SK-N-SH (cell line): ENCODE measurements around the gene ANKRD11. TPM values are rescaled to one million over a fixed set of nuclear protein-coding genes. Genes with fewer than 3 reads are reported as not detected.
A peak's percentile ranks its signal among the peaks of the same experiment; 100 is the strongest.

Experiments
- CTCF ChIA-PET: fragments of 300-600, 350-600 bp; formaldehyde crosslinking; extraction: SDS; loops from one replicate; lab custom pipeline; 2021; lab: Yijun Ruan, JAX
- POLR2A ChIA-PET: fragments of 350-600 bp; sonication (Branson Sonifier 250); formaldehyde crosslinking; extraction: SDS; loops from one replicate; lab custom pipeline; 2020; ENCODE audit warnings: antibody characterized with exemption, inconsistent platforms; lab: Yijun Ruan, JAX
- DNase-seq: peaks from one replicate; pipeline ENCODE4 v3.0.0; 2012
- H2AFZ ChIP-seq: fragments of 200-600 bp; sonication (generic); 2 replicates; pipeline ENCODE4 v1.8.1; 2016; ENCODE audit warnings: antibody characterized with exemption, mild to moderate bottlenecking, low read depth
- H3F3A ChIP-seq: fragments of 200-600 bp; sonication (generic); replicated peaks from 2 replicates; pipeline ENCODE3; 2016; ENCODE audit warnings: antibody characterized with exemption, mild to moderate bottlenecking; ENCODE audit not compliant: insufficient read depth
- H3K27ac ChIP-seq, 2 experiments: fragments of 200-500 bp in 1 of 2; fragments of 200-600 bp in 1 of 2; sonication (Bioruptor generic) in 1 of 2; sonication (generic), shearing (Covaris generic) in 1 of 2; 2 replicates each; pipeline versions ENCODE4 v1.5.1 to v1.6.1; 2014 to 2016; ENCODE audit warnings: low read depth in 2 of 2, inconsistent platforms in 1 of 2, low read length in 1 of 2, mild to moderate bottlenecking in 1 of 2, mixed read lengths in 1 of 2
- H3K27me3 ChIP-seq: fragments of 200-600 bp; sonication (generic), shearing (Covaris generic); 2 replicates; pipeline ENCODE4 v1.6.1; 2016; ENCODE audit warnings: mixed run types; ENCODE audit not compliant: insufficient read depth
- H3K36me3 ChIP-seq, 2 experiments: fragments of 200-500 bp in 1 of 2; fragments of 200-600 bp in 1 of 2; sonication (Bioruptor generic) in 1 of 2; sonication (generic) in 1 of 2; replicated peaks in 1 of 2; 2 replicates each; pipeline versions ENCODE3 to v1.5.1; 2014 to 2016; ENCODE audit warnings: low read length in 1 of 2, mild to moderate bottlenecking in 1 of 2; ENCODE audit not compliant: insufficient read depth in 2 of 2, control insufficient read depth in 1 of 2
- H3K4me1 ChIP-seq, 2 experiments: fragments of 200-500 bp in 1 of 2; fragments of 200-600 bp in 1 of 2; sonication (Bioruptor generic) in 1 of 2; sonication (generic), shearing (Covaris generic) in 1 of 2; 2 replicates each; pipeline versions ENCODE4 v1.5.1 to v1.6.1; 2014 to 2016; ENCODE audit warnings: low read depth in 1 of 2, low read length in 1 of 2, mixed run types in 1 of 2; ENCODE audit not compliant: insufficient read depth in 2 of 2, control insufficient read depth in 1 of 2
- H3K4me2 ChIP-seq: fragments of 200-600 bp; sonication (generic), shearing (Covaris generic); 2 replicates; pipeline ENCODE4 v1.6.1; 2017; ENCODE audit warnings: mixed run types
- H3K4me3 ChIP-seq, 2 experiments: fragments of 200-500 bp in 1 of 2; fragments of 200-600 bp in 1 of 2; sonication (Bioruptor generic) in 1 of 2; sonication (generic), shearing (Covaris generic) in 1 of 2; 2 replicates each; pipeline versions ENCODE4 v1.5.1 to v1.8.1; 2014 to 2016; ENCODE audit warnings: low read depth in 2 of 2, inconsistent platforms in 1 of 2, low read length in 1 of 2, mild to moderate bottlenecking in 1 of 2, mixed read lengths in 1 of 2, moderate library complexity in 1 of 2
- H3K79me2 ChIP-seq: fragments of 200-600 bp; sonication (generic); 2 replicates; pipeline ENCODE4 v1.8.1; 2017; ENCODE audit warnings: mild to moderate bottlenecking; ENCODE audit not compliant: insufficient read depth
- H3K9ac ChIP-seq: fragments of 200-600 bp; sonication (generic); 2 replicates; pipeline ENCODE4 v1.6.1; 2017; ENCODE audit warnings: mixed run types
- H3K9me2 ChIP-seq: fragments of 200-600 bp; sonication (generic); 2 replicates; pipeline ENCODE4 v1.6.1; 2017; ENCODE audit warnings: mixed run types
- H3K9me3 ChIP-seq: fragments of 200-600 bp; sonication (generic); 2 replicates; pipeline ENCODE4 v1.6.1; 2017; ENCODE audit warnings: mixed run types, mild to moderate bottlenecking, moderate library complexity
- H4K20me1 ChIP-seq: fragments of 200-600 bp; sonication (generic); 2 replicates; pipeline ENCODE4 v1.6.1; 2017; ENCODE audit warnings: mild to moderate bottlenecking, mixed run types; ENCODE audit not compliant: insufficient read depth
- CTCF ChIP-seq: fragments of 200-600 bp; sonication (generic); IDR thresholded peaks from 2 replicates; pipeline ENCODE4 v1.6.1; 2017; ENCODE audit warnings: antibody characterized with exemption, mild to moderate bottlenecking, moderate library complexity
- FOSL2 ChIP-seq: IDR thresholded peaks from 2 replicates; pipeline ENCODE4 v1.4.0; 2012; ENCODE audit warnings: low read depth, mild to moderate bottlenecking, moderate library complexity, borderline replicate concordance
- FOXM1 ChIP-seq: IDR thresholded peaks from 2 replicates; pipeline ENCODE4 v1.4.0; 2012; ENCODE audit warnings: low read depth, mild to moderate bottlenecking
- GABPA ChIP-seq: IDR thresholded peaks from 2 replicates; pipeline ENCODE4 v1.4.0; 2012; ENCODE audit warnings: low read depth, mild to moderate bottlenecking
- MAX ChIP-seq: IDR thresholded peaks from 2 replicates; pipeline ENCODE4 v1.4.0; 2012; ENCODE audit warnings: low read depth
- MEF2A ChIP-seq: IDR thresholded peaks from 2 replicates; pipeline ENCODE4 v1.4.0; 2012; ENCODE audit warnings: low read depth, borderline replicate concordance
- NRF1 ChIP-seq: IDR thresholded peaks from 2 replicates; pipeline ENCODE4 v1.6.1; 2012; ENCODE audit warnings: low read depth, mild to moderate bottlenecking, low read length
- POLR2AphosphoS5 ChIP-seq: IDR thresholded peaks from 2 replicates; pipeline ENCODE4 v1.6.1; 2012; ENCODE audit warnings: low read depth, low read length
- RAD21 ChIP-seq: IDR thresholded peaks from 2 replicates; pipeline ENCODE4 v1.6.1; 2012; ENCODE audit warnings: mild to moderate bottlenecking, low read length
- RCOR1 ChIP-seq: fragments of 150-350 bp; IDR thresholded peaks from 2 replicates; pipeline ENCODE4 v1.6.1; 2017; ENCODE audit warnings: antibody characterized with exemption, low read length
- REST ChIP-seq: IDR thresholded peaks from 2 replicates; pipeline ENCODE4 v1.6.1; 2012; ENCODE audit warnings: mild to moderate bottlenecking, low read depth, low read length, moderate library complexity
- SMC3 ChIP-seq: IDR thresholded peaks from 2 replicates; pipeline ENCODE4 v1.6.1; 2012; ENCODE audit warnings: low read depth, low read length, improper control_type of control experiment
- TAF1 ChIP-seq: IDR thresholded peaks from 2 replicates; pipeline ENCODE4 v1.6.1; 2012; ENCODE audit warnings: low read depth, mild to moderate bottlenecking, low read length, moderate library complexity, borderline replicate concordance
- USF2 ChIP-seq: fragments of 150-350 bp; IDR thresholded peaks from 2 replicates; pipeline ENCODE4 v1.6.1; 2017; ENCODE audit warnings: antibody characterized with exemption, low read length, low read depth, borderline replicate concordance
- WGBS: methylation state at CpG from one replicate; pipeline ENCODE4 v1.1.6; 2017; ENCODE audit warnings: low lambda C conversion rate; 5-methylcytosine and 5-hydroxymethylcytosine counted together
- polyA plus RNA-seq, 3 experiments: library from polyadenylated mRNA; depleted of rRNA; stranded (reverse); fragments of >200 nt; gene quantifications; 2 replicates each; pipeline ENCODE4 v1.2.3, GENCODE V29; 2012

The ANKRD11 gene
- polyA plus RNA-seq, 1 of the 3 experiments (the other 2 are of a cell fraction), result 50.2 TPM

- POLR2A ChIA-PET, result interaction anchor here (1.2 kb wide), 1 partner anchor 81 kb away, joined by 3 read pairs; no protein-coding TSS in a partner anchor
- peak overlapping the region; percentile 73; the same call in 1 of the 2 replicates for H3K9ac ChIP-seq
- H3K36me3 ChIP-seq, result peaks cover 0 to 6% of the 10 kb centered on the region in 2 experiments
- no peak overlapping the region for H3K4me2 ChIP-seq
- H3K27me3 ChIP-seq, result no peaks in the 10 kb centered on the region
- peaks cover 72% of the 10 kb centered on the region for H3K79me2 ChIP-seq
- H4K20me1 ChIP-seq, result peaks cover 41% of the 10 kb centered on the region
- H3F3A ChIP-seq, result peaks cover 12% of the 10 kb centered on the region
- peak; percentile 54 for DNase-seq
- H2AFZ ChIP-seq, result no peak overlapping the region
- TF ChIP-seq CTCF, result no peak
- no peak for TF ChIP-seq TAF1
- WGBS, result no CpG with 5 or more reads among the region's 81 CpGs
- H3K9me2 ChIP-seq, result no peaks in the 10 kb centered on the region
- no peaks in the 10 kb centered on the region for H3K9me3 ChIP-seq
- H3K4me3 ChIP-seq, result peak overlapping the region; percentile 62 to 63; a peak in 3 of 4 replicates
- peaks cover 11 to 21% of the 10 kb centered on the region in 2 experiments for H3K4me1 ChIP-seq
- peak overlapping the region in 1 of 2 experiments; percentile 72; a peak in 3 of 4 replicates for H3K27ac ChIP-seq
- CTCF ChIA-PET, result interaction anchor here (1.7 kb wide), 1 partner anchor 75 kb away, joined by 4 read pairs; no protein-coding TSS in a partner anchor
Observed at GRCh38 chr16:89489898-89490438, 393 bp downstream of the ANKRD11 start.

- CTCF ChIA-PET, result interaction anchor here (0.8 to 1.8 kb wide), 4 partner anchors 12 to 78 kb away, joined by 3 to 5 read pairs (median 4); no protein-coding TSS in a partner anchor
- under 1% methylated on average over 37 of the region's 71 CpGs for WGBS
- H3K4me2 ChIP-seq, result peak overlapping the region; percentile 81
- peak overlapping the region; percentile 60 to 68 for H3K27ac ChIP-seq
- peak; percentile 85 for DNase-seq
- H3K36me3 ChIP-seq, result peaks cover 0 to 6% of the 10 kb centered on the region in 2 experiments
- peak overlapping the region; percentile 62 to 63 for H3K4me3 ChIP-seq
- H3K9me2 ChIP-seq, result no peaks in the 10 kb centered on the region
- H4K20me1 ChIP-seq, result peaks cover 48% of the 10 kb centered on the region
- peak overlapping the region; percentile 73; the same call in 1 of the 2 replicates for H3K9ac ChIP-seq
- peaks cover 79% of the 10 kb centered on the region for H3K79me2 ChIP-seq
- POLR2A ChIA-PET, result no interaction called here
- H2AFZ ChIP-seq, result no peak overlapping the region
- H3K4me1 ChIP-seq, result peaks cover 18 to 24% of the 10 kb centered on the region in 2 experiments
- H3K27me3 ChIP-seq, result no peaks in the 10 kb centered on the region
- H3F3A ChIP-seq, result peaks cover 12% of the 10 kb centered on the region
- no peaks in the 10 kb centered on the region for H3K9me3 ChIP-seq
- TF ChIP-seq MEF2A (no peak), TAF1 (peak; percentile 44; the same call in 1 of the 2 replicates), FOSL2 (no peak), CTCF (peak; percentile 22; the same call in 1 of the 2 replicates), RCOR1 (no peak), RAD21 (peak; percentile 15; the same call in 1 of the 2 replicates), FOXM1 (no peak), SMC3 (no peak), USF2 (no peak), POLR2AphosphoS5 (no peak), NRF1 (peak; percentile 56; the same call in 1 of the 2 replicates), REST (no peak), MAX (peak; percentile 67; the same call in 1 of the 2 replicates), GABPA (no peak)
Observed at GRCh38 chr16:89489040-89489897, 1.1 kb downstream of the ANKRD11 start.
